ENCODE results near the gene STIM1.
"Not testable (repeated sequence)": the region's sequence is repeated elsewhere in the genome, so short reads cannot be mapped to it uniquely, and the experiment has no call there.

Gene STIM1

GRCh38 chr11:3856856-3857553, 1.5 kb downstream of the STIM1 start:
- no peak for DNase-seq

DNA sequence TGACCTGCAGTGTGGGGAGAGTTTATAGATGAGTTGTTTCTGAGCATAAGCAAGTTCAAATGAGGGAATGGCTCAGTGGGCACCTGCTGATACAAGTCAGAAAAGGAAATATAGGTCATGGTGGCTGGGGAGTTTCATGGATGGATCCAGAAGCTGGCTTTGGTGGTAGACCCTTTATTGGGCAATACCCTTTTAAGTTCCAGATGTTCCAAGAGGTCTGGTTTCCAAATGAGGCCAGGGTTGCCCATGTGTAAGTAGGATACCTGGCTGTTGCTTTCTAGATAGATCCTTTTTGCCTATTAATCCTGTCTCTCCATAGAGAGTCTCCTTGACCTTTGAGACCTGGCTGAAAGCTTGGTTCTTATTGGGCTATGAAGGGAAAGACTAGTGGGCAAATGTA, 2.2 kb downstream of the STIM1 start:
- DNase-seq: no peak

GRCh38 chr11:3859373-3859881, 4.0 kb downstream of the STIM1 start:
- DNase-seq: no peak

- DNase-seq: no peak
These were observed 4.9 kb downstream of the STIM1 start for GRCh38 chr11:3860375-3860774.

DNA sequence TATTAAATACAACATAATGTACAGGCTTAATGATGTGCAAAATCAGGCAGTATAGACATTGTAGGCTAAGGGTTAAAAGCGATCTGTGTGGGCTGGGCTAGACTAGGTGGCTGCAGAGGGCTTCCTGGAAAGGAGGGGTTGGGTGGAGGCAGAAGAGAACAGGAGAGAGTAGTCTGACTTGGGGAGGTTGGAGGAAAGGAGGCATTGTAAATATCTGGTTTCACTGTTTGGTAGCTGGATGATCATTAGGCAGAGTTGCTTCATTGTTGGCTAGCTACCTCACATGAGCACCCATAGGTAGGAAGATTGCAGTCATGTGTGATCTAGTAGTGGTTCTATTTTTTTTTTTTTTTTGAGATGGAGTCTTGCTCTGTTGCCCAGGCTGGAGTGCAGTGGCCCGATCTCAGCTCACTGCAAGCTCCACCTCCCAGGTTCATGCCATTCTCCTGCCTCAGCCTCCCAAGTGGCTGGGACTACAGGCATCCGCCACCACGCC, 5.5 kb downstream of the STIM1 start:
- DNase-seq: not testable (repeated sequence)

DNA sequence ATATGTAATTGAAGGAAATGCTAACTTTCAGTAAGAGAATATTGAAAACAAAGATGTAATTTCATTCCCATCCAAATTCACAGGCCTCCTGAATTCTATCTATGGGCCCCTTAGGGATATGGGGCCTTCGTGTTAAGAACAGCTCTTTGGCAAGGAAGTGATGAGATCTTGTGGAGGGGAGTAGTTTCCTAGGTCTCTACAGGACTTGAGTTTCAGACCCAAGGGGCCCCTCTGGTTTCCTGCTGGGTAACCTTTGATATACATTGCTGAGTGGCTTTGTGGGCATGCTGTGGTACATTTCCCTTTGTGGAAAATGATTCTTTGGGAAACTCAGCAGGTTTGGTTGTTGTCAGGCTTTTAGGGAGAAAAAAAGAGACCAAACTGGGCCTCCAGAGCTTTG, 6.2 kb downstream of the STIM1 start:
- DNase-seq: no peak

GRCh38 chr11:3865388-3866193, 10.1 kb downstream of the STIM1 start:
- DNase-seq: peak; percentile 61

GRCh38 chr11:3866206-3866605, 10.7 kb downstream of the STIM1 start:
- peak; percentile 69 for DNase-seq

DNA sequence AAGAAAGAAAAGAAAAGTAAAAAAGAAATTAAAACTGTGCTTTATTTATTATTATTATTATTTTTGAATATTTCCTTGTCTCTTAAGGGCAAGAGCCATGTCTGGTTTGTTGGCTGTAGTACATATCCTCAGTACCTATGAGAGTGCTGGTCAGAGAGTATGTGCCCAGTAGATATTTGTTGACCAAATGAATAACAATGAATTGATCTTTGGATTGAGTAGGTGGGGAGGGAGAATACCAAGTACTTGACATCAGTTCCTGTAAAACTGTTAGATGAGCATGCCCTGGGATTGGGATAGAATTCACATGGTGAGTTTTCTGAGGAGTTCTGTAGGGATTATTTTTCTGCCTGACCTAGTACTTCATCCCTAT, 11.4 kb downstream of the STIM1 start:
- no peak for DNase-seq

DNA sequence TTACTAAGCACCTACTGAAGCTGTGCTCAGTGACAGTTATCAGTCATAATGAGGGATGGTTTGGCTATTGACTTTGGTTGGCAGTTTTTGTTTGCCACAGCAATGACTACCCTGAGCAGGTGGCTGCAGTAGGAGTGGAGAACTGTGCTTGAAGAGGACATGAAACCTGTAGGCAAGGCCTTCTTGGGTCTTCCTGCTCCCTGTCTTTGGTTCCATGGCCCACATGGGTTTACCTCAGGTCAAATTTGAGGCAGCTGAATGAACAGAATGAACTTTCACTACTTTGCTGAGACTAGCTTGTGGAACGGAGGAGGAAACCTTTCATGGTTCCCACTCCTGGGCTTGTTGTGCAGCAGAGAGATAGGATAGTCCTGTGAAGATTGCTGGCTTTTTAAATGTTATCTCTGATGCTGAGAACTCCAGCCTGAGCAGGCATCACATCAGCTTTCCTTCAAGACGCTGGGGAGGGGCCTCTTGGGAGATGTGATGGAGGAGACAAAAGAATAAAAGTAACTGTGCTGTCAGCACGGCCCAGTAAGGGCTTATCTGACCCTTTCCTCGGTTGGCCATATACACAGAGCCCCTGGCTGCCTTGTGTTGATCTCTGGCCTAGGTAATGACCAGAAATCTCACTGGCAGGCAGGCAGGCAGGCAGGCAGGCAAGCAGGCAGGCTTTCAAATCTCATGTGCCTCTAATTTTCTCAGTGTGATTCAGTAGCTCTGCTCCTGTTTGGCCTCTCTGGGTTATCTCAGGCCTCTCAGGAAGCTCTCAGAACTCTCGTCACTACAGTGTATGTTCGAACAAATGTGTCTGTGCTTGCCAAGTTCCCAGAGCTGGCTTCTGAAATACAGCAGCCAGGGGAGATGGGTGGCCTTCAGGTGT, 12.0 kb downstream of the STIM1 start:
- DNase-seq: peak; percentile 75

DNA sequence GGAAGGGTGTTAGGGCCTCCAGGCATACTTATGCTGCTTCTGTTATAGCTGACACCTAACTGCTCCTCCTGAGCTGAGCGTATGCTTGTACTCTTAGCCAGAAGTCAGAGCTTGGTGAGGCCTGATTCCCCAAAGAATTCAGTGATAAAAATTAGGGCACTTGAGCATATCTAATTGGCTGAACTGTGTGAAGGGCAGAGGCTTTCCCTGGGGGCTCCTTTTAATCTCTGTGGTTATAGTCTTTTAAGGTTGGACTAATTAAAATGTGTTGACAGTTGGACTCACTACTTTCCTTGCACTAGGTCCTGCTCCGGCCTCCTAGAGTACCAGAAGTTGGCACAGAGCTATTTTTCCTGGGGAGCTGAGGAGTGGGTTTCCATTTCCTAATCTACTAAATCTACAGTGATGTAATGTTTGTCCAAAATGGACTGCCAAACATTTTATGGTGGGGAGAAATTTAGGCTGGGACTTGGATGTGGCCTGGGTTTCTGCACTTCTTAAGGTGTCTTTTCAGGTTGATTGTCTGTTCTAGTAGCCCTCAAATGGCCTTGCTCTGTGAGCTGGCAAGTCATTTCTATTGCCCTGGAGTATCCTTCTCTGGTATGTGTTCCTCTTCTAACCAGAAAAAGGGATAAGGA, 18.4 kb downstream of the STIM1 start:
- DNase-seq: no peak

- no peak for DNase-seq
These were observed 21.1 kb downstream of the STIM1 start for GRCh38 chr11:3876613-3877012.

- DNase-seq: peak; percentile 60
These were observed 22.1 kb downstream of the STIM1 start for GRCh38 chr11:3877364-3878257.

- DNase-seq: no peak
These were observed 22.8 kb downstream of the STIM1 start for GRCh38 chr11:3878258-3878584.

DNA sequence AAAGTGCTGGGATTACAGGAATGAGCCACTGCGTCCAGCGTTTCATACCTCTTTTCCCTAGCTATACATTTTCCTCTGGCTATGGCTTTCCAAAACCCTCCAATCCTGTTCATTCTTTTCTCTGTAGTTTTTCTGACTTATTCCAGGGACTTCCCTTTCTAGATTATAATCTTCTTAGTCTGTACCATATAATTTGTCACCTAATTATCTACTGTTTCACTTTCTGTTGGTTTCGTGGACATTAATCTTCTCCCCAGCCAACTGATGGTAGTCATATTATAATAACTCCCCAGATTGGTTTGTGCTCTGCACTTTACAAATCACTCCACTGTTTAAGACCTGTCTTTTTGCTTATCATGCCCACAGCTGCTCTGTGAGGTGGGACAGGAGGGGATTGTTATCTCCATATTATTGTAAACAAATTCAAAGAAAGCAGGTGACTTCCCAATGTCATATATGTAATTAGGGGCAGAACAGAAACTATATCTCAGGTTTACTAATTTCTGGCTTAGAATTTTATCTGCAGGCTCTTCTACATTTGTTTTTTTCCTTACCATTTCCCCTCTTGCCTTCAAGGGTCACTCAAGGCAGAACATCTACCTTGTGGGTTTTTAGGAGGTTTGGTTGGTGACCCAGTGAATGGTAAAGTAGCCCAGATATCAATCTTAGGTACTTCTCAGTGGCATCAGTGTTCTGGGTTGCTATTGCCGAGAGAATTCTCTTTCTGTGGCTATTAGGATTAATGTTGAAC, 23.9 kb downstream of the STIM1 start:
- no peak for DNase-seq

DNA sequence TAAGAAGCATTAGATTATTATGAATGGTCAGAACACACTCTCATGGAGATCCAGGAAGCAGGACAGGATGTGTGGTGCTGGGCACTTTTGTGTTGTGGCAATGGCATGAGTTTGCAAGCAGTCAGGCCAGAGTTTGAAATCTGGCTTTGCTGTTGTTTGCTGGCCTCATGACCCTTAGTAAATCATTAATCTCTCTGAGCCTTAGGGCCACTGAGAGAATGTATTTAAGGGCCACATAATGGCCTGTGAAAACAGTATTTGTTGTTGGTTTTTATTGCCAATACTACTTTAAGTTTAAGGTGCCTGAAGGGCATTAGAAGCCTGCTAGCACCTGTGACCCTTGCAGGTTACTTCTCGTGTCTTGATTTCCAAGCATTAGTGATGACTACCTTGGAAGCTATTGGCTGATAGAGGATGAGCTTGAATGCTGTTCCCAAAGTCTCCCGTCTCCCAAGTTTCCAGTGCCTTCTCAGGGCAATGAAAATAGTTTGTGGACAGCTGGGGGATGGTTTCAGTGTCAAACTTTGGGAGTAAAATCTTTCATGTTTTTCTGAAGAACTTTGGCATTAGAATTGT, 24.6 kb downstream of the STIM1 start:
- no peak for DNase-seq

DNA sequence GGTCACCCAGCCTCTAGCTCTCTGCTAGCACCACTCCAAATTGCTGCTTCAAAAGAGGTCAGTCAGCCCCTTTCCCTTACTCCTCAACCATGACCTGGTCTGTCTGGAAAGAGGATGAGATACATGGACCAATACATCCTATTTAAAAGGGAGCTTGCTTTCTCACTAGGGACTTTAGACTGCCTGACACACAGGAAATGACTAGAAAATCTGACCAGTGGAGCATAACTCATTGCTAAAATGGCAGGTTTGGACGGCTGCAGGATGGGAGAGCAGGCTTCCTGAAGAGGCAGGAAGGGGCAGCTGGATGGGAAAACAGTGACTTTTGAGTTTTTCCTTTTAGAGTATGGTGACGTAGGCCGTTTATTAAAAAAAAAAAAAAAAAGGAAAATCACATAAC, 25.3 kb downstream of the STIM1 start:
- no peak for DNase-seq

GRCh38 chr11:3882655-3883054, 27.2 kb downstream of the STIM1 start:
- no peak for DNase-seq

DNA sequence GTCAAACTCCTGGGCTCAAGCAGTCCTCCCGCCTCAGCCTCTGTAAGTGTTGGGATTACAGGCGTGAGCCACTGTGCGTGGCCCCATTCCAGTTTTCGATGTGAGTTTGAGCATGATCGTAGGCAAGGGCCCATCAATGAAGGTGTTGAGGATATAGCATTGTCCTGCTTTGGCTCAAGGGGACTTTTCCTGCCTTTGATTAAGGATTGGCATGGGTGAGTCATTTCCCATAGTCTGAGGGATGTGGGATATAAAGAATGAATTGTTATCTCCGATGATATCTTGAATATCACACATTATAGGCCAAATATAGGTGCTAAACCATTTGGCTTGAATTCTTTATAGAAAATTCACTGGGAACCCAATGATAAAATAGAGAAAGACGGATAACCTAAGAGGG, 30.4 kb downstream of the STIM1 start:
- DNase-seq: no peak

GRCh38 chr11:3886985-3887384, 31.5 kb downstream of the STIM1 start:
- DNase-seq: no peak

DNA sequence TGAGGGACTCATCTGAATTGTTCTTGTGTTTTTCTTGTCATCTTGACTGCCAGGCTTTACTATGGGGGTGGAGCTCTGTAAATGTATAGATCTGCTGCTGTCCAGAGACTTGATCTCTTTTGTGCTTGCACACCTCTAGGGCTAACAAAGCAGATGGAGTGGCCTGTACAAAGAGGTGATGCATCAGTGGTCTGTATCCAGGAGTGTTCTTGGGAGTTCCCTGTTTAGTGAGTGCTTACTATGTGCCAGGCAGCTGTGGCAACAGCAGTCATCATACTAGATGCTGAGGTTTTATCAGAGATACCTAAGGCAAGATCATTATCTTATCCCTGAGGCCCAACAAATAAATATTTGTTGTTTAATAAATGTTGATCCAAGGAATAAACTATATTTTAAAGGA, 33.4 kb downstream of the STIM1 start:
- no peak for DNase-seq

All from islet precursor cell (in vitro differentiated cells).